Retinal pigment epithelial cell (primary cell): ENCODE results near the gene C8G.

Experiments used
- DNase-seq: peaks from one replicate; pipeline ENCODE4 v3.0.0-alpha.2; 2010; ENCODE audit warnings: low read depth
- H3K4me3 ChIP-seq: 2 replicates; pipeline ENCODE4 v1.5.1; 2011; ENCODE audit warnings: mild to moderate bottlenecking, low read length, control low read depth, moderate library complexity
- TF ChIP-seq, protein P1 (sequence below): conservative IDR thresholded peaks from 2 replicates; pipeline ENCODE4 v1.5.1; 2011; ENCODE audit warnings: low read depth, low read length, control low read depth, inconsistent platforms

Gene C8G

DNA sequence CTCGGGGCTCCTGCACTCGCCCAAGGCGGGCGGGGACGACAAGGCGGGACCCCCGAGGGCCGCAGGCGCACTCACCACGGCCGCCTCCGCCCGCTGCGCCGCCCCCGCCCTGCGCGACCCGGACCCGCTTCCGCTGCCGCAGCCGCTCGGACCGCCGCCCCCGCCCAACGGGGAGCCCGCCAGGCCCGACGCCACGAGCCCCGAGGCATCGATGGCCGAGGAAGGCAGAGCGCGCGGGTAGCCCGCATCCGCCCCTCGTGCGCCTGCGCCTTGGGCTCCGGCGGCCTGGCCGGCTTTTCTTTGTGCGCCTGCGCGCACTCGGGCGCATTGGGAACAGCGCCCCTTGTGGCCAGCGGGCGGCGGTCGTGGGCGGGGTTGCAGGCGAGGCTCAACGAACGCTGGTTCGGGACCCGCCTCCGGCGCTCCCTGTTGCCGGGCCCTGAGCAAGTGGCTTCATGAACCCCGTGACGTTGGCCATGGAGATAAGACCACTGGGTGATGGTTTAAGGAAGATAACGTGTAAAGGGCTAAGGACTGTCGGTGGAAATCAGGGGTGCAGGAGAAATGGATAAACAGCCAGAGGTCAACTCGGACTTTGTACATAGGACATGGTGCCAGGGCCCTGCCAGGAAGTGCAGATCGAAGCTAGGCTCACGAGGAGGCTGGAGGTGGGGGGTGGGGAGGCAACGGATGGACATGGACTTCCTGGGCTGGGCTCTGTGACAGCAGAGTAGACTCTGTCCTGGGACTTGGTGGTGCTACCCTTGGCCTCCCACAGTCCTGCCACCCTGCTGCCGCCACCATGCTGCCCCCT is at the start of gene C8G, which contains the start of gene FBXW5:
C8G (plus strand) TSS at position 725 of the 814 bp plus-strand sequence; CDS start at position 803, 78 bp downstream.
FBXW5 (minus strand) TSS at position 220 of the 814 bp plus-strand sequence. CDS start 655 bp downstream, outside the sequence.
- peak; percentile 49 for DNase-seq
- TF ChIP-seq, protein P1, sequence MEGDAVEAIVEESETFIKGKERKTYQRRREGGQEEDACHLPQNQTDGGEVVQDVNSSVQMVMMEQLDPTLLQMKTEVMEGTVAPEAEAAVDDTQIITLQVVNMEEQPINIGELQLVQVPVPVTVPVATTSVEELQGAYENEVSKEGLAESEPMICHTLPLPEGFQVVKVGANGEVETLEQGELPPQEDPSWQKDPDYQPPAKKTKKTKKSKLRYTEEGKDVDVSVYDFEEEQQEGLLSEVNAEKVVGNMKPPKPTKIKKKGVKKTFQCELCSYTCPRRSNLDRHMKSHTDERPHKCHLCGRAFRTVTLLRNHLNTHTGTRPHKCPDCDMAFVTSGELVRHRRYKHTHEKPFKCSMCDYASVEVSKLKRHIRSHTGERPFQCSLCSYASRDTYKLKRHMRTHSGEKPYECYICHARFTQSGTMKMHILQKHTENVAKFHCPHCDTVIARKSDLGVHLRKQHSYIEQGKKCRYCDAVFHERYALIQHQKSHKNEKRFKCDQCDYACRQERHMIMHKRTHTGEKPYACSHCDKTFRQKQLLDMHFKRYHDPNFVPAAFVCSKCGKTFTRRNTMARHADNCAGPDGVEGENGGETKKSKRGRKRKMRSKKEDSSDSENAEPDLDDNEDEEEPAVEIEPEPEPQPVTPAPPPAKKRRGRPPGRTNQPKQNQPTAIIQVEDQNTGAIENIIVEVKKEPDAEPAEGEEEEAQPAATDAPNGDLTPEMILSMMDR = peak; percentile 87
- H3K4me3 ChIP-seq = peak within 1 kb of the TSS; percentile 68

DNA sequence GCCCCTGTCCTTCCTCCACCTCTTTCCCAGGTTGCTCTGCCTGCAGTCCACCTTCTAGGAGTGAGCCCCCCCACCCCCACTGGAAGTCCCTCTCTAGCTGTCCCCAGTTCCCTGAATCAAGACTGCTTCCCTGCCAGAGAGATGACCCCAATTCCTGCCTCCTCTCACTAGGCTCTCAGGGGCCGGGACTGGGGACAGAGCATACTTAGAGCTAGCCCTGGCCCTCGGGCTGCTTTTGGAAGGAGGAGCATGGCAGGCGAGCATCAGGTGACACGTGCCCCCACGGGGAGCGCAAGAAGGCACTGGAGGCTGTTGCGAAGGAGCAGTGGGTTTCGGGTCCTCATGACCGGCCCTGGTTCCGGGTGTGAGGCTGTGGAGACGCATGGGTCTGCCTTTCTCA is 49.0 kb upstream of the C8G start:
- TF ChIP-seq, protein P1 = no peak
- DNase-seq = no peak
- H3K4me3 ChIP-seq = no peak overlapping the region

DNA sequence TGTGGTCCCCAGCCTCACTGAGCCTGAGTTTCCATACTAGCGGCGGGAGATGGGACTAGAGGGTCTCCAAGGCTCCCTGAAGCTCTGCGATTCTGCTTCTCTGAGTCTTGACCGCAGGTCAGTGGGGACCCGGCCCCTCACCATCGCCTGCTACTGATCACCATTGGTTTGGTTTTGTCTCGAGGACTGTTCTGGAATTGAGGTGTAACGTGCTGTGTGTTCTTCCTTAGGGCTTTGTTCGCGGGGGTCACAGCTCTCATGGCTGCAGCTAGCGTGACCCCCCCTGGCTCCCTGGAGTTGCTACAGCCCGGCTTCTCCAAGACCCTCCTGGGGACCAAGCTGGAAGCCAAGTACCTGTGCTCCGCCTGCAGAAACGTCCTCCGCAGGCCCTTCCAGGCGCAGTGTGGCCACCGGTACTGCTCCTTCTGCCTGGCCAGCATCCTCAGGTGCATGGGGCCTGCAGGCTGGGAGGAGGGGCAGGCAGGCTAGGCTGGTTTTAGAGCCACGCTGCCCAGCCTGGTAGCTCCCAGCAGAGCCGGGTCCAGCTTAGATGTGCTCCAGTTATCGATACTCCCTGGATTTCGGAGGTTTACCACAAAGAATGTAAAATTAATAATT is 46.5 kb upstream of the C8G start:
- TF ChIP-seq, protein P1 = no peak
- H3K4me3 ChIP-seq = no peak overlapping the region
- no peak for DNase-seq

DNA sequence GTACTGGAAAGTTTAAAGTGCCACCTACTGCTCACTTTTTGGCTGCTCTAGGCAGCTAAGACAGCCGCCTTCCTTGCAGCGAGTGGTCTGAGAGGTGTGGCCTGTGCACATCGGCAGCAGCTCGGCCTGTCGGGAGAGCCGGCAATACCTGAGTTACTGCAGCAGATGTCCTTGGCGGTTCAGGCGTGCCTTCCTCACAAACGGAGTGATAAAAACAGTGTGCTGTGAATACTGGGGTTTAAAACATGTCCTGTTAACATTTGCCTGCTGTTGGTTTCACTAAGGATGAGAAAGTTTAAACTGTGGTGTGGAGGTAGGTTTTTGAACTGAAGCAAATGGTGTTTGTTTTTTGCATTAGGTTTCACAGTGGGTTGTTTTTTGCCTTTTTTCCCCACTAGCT is 45.8 kb upstream of the C8G start:
- DNase-seq = no peak
- TF ChIP-seq, protein P1 = no peak
- H3K4me3 ChIP-seq = no peak overlapping the region

DNA sequence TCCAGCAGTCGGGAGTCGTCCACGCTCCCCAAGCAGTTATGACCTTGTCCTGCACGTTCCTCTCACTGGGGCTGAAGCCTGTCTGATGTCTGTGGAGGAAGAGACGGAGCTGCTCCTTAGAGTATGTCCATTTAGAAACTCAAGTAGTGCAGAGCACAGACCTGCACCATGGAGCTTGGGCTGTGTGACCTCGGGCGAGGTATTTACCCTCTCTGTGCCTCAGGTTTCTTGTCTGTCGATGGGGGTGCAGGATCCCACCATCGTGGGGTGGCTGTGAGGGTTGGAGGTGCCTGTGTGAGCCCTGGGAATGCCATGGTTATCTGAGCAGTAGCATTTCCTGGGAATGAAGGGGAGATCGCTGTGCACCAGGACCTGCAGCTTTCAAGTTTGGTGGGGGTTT is 44.5 kb upstream of the C8G start:
- no peak overlapping the region for H3K4me3 ChIP-seq
- TF ChIP-seq, protein P1 = no peak
- no peak for DNase-seq

DNA sequence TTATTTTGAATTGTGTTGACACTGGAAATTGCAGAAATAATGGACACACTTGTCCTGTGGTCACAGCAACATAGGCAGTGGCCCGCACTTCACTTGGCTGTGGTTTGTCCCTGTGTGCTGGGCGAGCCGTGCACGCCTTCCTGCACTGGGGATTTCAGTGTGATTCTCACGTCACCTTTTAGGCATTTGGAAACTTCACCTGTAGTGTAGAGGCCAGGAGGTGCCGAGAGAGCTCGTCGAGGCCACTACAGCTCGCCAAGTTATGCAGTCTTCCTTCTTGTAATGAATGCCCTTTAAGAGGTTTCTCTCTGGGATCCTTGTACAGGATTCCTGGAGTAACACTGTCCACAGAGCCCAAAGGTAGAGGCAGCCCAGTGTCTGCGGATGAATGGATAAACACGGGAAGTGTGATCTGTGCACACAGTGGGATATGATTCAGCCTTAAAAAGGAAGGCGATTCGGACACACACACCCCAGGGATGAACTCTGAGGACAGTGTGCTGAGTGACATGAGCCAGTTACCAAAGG is 44.0 kb upstream of the C8G start:
- TF ChIP-seq, protein P1 = no peak
- H3K4me3 ChIP-seq = no peak overlapping the region
- no peak for DNase-seq
